GM12892 (cell line): ENCODE measurements around the gene ALPG. TPM values are rescaled to one million over a fixed set of nuclear protein-coding genes. Genes with fewer than 3 reads are reported as not detected.
"Not testable (repeated sequence)": the region's sequence is repeated elsewhere in the genome, so short reads cannot be mapped to it uniquely, and the experiment has no call there.

Source experiments
- DNase-seq: peaks from one replicate; pipeline ENCODE4 v3.0.0; 2011; ENCODE audit not compliant: insufficient read length
- FAIRE-seq: peaks from 2 replicates; lab custom pipeline; 2011; peaks lifted over from hg19 to GRCh38; lab: Jason Lieb, UNC
- POLR2A ChIP-seq: IDR thresholded peaks from 2 replicates; pipeline ENCODE4 v1.6.1; 2011; ENCODE audit warnings: low read depth, low read length, control low read depth
- POLR2AphosphoS5 ChIP-seq: IDR thresholded peaks from 2 replicates; pipeline ENCODE4 v1.6.1; 2011; ENCODE audit warnings: low read depth, low read length, control low read depth
- TAF1 ChIP-seq: IDR thresholded peaks from 2 replicates; pipeline ENCODE4 v1.6.1; 2011; ENCODE audit warnings: low read depth, mild to moderate bottlenecking, control low read depth, low read length, borderline replicate concordance
- polyA plus RNA-seq: library from polyadenylated mRNA; unstranded; fragments of >200 nt; gene quantifications from one replicate; pipeline ENCODE4 v1.2.1, GENCODE V29; 2012; ENCODE audit warnings: missing spikeins, inconsistent platforms; ENCODE audit not compliant: missing spikeins

The ALPG gene
- polyA plus RNA-seq, result not detected

DNA sequence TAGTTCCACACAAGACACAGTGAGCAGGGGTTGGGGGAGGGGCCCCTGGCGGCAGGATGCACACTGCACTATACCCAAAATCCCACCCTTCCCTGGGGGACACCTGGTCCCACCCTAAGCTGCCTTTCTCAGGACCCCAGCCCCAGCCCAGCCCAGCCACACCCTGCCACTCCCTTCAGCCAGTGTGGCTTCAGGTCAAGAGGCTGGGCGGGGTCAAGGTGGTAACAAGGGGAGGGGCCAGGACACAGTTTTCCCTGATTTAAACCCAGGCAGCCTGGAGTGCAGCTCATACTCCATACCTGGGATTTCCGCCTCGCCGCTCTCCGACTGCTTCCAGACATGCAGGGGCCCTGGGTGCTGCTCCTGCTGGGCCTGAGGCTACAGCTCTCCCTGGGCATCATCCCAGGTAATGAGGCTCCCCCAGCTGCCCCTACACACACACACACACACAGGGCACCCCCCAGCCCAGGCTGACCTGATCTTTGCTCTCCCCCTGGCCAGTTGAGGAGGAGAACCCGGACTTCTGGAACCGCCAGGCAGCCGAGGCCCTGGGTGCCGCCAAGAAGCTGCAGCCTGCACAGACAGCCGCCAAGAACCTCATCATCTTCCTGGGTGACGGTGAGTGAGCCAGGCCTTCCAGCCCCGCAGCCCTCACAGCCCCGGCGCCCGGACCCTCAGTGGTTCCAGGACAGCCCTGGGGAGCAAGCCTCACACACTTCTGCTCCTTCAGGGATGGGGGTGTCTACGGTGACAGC lies at the start of gene ALPG:
ALPG (plus strand) TSS at position 289 of the 755 bp plus-strand sequence; CDS start at position 340, 51 bp downstream.
- DNase-seq, result no peak
- FAIRE-seq, result no peak
- TF ChIP-seq POLR2A (no peak), POLR2AphosphoS5 (no peak), TAF1 (no peak)

DNA sequence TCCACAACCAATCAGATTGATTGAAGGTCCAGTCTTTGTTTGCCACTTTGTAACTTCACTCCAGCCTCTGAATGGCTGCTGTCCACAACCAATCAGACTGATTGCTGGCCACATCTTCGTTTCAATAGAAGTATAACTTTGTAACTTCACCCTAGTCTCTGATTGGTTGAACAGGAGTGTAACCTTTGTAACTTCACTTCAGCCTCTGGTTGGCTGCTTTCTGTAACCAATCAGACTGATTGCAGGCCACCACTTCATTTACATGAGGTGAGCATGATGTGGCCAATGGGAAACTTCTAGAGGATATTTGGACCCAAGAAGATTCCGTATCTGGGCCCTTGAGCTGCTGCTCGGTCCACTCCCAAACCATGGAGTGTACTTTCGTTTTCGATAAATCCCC lies 45.0 kb upstream of the ALPG start:
- FAIRE-seq (no peak), DNase-seq (no peak)
- TF ChIP-seq POLR2AphosphoS5 (no peak), POLR2A (no peak), TAF1 (no peak)

DNA sequence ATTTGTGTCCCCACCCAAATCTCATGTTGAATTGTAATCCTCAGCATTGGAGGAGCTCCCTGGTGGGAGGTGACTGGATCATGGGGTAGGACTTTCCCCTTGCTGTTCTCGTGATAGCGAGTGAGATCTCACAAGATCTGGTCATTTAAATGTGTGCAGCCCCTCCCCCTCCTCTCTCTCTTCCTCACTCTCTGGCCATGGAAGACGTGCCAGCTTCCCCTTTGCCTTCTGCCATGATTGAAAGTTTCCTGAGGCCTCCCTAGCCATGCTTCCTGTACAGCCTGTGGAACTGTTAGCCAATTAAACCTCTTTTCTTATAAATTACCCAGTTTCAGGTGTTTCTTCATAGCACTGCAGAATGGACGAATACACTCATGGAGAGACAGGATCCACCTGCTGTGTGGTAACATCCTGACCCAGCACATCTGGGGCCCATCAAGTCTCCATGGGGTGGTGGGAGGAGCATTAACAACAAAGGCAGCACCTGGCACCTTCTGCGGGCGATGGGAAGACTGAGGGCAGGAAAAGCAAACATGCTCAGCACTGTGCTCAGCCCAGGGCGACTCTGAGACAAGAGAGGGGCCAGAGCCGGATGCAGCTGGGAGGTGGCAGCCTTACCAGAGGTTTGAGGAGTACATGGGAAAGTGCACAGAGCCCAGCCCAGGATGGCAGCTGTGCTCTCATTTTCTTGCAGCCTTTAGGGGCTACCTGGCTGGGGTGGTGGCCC lies 44.3 kb upstream of the ALPG start:
- no peak for FAIRE-seq
- TF ChIP-seq POLR2AphosphoS5, result no peak
- no peak for TF ChIP-seq POLR2A
- TF ChIP-seq TAF1, result no peak

DNA sequence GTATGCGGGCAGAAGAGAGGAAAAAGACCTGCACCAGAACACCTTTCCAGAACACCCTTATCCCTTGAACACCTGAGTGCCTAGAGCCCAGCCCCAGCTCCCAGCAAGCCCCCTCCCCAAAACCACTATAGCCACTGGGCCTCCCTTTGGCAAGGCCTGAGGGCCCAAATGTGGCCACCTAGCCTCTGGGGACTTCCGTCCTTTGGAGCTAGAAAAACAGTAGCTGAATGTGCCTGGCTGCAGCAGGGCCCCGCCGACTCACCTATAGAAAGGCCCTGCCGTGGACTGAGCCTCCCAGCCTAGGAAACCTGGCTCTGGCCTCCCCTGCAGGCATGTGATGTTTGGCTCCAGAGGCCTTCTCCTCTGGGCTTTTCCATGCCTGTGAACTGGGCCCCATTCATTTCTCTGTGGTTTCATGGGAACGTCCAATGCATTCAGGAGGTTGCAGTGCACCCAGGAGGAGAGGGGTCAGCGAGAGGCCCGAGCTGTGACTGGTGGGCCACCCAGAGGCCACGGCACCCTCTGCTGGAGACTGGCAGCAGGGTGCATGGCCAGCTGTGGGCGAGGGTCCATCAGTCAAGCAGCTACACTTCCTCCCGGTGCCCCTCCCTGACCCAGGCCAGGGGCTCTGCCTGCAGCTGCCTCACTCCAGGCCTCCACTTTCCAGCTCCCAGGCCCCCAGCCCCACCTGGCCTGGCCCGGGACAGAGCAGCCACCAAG lies 43.4 kb upstream of the ALPG start:
- not testable (repeated sequence) for FAIRE-seq, DNase-seq

More for the DNA sequence above, 44.3 kb upstream of the ALPG start:
- no peak for DNase-seq

DNA sequence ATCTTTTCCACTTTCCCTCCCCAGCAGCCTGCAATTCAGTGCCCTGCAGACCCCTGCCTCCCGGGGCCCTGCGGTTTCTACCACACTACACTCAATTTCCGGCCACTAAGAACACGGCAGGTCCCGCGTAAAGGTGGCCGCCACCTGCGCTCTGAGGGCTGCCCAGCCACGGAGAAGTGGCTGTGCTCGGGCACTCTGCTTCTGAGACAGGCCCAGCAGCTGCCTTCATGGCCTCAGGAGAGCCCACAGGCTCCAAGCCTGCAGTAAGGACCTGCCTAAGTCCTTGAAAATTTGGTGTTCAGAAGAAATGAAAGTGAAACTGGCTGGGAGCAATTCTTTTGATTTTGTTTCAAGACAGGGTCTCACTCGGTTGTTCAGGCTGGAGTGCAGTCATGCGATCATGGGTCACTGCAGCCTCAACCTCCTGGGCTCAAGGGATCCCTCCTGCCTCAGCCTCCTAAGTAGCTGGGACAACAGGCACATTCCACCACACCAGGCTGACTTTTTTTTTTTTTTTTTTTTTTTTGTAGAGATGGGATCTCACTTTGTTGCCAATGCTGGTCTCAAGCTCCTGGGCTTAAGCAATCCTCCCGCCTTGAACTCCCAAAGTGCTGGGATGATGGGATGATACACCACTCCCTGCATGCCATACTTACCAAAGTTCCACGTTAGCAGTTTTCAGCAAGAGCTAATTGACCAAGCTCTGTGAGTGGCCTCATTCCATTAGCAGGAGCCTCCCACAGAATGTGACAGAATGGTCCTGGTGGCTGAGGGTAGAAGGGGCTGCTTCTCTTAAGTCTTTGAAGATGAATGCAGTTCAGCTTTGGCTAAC lies 42.6 kb upstream of the ALPG start:
- FAIRE-seq (no peak), DNase-seq (no peak)
- TF ChIP-seq TAF1 (no peak), POLR2A (no peak), POLR2AphosphoS5 (no peak)

DNA sequence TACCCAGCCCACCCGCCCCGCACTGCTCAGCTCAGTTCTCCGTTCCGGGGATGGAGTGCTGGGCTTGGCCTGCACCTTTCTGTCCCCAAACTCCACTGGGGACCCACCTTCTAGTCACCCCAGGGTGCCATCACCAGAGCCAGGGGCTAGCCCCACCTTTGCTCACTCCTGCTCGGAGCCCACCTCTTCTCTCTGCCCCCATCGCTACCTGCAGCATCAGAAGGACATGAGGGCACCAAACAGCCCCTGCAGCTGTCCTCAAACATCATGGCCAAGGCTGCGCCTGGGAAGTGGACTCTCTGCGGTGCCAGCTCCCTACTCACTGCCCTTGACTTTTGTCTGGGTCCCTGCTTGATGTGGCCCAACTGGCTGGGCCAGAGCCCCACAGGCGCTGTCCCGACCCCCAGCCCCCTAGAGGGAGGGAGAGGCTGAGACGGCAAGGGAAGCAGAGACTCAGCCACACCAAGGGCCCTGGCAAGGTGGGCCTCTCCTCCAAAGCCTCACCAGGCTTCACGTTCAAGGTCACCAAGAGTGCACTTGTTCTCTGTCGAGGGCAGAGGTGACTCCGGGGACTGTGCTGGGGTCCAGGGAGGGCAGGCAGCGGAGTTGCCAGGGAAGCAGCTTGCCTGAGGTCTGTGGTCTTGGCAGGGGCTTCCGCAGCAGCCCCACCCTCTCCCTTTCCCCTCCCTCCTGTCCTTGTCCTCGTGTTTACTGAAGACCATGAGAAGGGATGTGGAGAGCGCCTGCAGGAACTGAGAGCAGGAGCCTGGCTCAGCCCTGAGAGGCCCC lies 41.6 kb upstream of the ALPG start:
- not testable (repeated sequence) for FAIRE-seq, DNase-seq

DNA sequence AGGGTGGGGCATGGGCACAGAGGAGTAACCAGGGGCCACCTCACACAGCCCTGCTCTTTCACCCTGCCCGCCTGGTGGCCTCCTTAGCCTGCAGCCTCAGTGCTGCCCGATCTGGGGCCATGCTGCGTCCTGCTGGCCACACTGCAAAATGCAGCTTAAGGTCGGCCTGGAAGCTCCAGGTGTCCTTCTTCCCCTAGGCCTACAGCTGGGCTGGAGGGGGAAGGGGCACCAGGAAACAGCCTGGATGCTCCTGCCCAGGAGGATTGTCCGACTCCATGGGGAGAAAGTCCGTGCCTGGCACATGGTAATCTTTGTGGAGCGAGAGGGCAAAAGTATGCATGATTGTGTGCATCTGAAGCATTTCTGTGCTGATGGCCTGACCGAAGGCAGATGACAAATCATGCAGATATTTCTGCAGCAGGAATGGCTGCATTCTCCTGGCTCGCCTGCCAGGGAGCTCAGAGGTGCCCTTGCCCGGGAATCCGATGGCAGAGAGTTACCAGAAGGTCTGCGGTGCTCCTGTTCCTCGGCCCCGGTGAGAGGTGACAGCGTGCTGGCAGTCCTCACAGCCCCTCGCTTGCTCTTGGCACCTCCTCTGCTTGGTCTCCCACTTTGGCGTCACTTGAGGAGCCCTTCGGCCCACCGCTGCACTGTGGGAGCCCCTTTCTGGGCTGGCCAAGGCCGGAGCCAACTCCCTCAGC lies 40.9 kb upstream of the ALPG start:
- no peak for DNase-seq
- TF ChIP-seq POLR2AphosphoS5 (no peak), POLR2A (no peak), TAF1 (no peak)
- no peak for FAIRE-seq

DNA sequence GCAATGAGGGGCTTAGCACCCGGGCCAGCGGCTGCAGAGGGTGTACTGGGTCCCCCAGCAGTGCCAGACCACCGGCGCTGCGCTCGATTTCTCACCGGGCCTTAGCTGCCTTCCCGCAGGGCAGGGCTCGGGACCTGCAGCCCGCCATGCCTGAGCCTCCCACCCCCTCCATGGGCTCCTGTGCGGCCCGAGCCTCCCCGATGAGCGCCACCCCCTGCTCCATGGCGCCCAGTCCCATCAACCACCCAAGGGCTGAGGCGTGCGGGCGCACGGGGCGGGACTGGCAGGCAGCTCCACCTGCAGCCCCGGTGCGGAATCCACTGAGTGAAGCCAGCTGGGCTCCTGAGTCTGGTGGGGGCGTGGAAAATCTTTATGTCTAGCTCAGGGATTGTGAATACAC lies 40.2 kb upstream of the ALPG start:
- FAIRE-seq, DNase-seq: not testable (repeated sequence)

DNA sequence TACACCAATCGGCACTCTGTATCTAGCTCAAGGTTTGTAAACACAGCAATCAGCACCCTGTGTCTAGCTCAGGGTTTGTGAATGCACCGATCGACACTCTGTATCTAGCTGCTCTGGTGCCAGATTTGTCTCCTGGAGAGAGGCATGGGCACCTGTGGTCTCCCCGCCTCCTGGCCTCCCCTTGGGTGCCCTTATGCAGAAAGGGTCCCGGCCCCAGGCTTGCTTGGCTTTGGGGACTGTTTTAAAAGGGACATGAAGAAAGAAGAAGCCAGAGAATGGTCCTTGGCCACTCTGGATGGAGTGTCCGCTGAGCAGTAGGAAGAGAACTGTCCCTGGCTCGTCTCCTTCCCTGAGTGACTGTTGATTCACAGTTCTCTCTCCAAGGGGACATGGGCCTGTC lies 39.6 kb upstream of the ALPG start:
- FAIRE-seq, result no peak
- DNase-seq, result no peak
- TF ChIP-seq TAF1 (no peak), POLR2A (no peak), POLR2AphosphoS5 (no peak)

DNA sequence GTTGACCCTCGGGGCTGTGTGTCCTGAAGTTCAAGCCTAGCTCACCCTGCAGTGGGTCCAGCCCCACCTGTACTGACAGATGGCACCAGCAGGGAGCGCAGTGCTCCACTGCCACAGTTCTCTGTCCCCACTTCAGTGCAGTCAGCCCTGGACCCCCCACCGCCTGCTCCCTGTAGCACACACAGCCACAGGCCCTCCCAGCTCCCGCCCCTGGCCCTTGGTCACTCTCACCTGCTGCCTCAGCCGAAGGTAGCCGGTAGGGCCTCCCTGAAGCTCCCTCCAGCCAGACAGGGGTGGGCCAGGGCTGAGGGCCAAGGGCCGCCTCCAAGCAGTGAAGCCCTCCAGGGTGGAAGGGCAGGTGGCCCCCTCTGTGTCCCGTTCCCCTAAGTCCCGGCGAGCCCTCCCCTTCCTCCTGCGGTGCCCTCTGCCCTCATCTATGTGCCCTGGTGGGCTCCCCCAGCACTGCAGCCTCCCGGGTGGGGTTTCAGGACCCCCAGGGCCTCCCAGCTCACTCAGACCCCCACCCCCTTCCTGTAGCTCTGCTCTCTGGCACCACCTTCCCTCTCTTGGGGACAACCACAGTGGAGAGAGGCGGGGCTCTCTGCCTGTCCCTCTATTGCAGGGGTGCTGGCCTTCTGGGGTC lies 38.9 kb upstream of the ALPG start:
- no peak for FAIRE-seq
- no peak for TF ChIP-seq POLR2AphosphoS5
- TF ChIP-seq TAF1, result no peak
- TF ChIP-seq POLR2A, result no peak
- no peak for DNase-seq
